HG02571 (cell line): Measurements from ENCODE around the gene ZFPM1.
"Not testable (repeated sequence)": the region's sequence is repeated elsewhere in the genome, so short reads cannot be mapped to it uniquely, and the experiment has no call there.

ENCODE experiments used
- ATAC-seq: cut with Tn5 transposase; IDR thresholded peaks from one replicate; pipeline ENCODE4 v1.9.1; 2021; ENCODE audit warnings: mild to moderate bottlenecking, moderate library complexity; ENCODE audit not compliant: unreplicated experiment

ZFPM1 gene

GRCh38 chr16:88453217-88453531, at the start of gene ZFPM1:
Gene ZFPM1 (plus strand): TSS chr16:88453280. CDS start chr16:88453639, 359 bp downstream.
- ATAC-seq: no peak

- no peak for ATAC-seq
Observed at GRCh38 chr16:88403794-88404581, 49.1 kb upstream of the ZFPM1 start.

- ATAC-seq: no peak
Observed at GRCh38 chr16:88404769-88405168, 48.3 kb upstream of the ZFPM1 start.

- no peak for ATAC-seq
Observed at GRCh38 chr16:88405216-88406060, 47.6 kb upstream of the ZFPM1 start.

- no peak for ATAC-seq
Observed at GRCh38 chr16:88406096-88407041, 46.7 kb upstream of the ZFPM1 start.

GRCh38 chr16:88407042-88407420, 46.0 kb upstream of the ZFPM1 start:
- no peak for ATAC-seq

- ATAC-seq: no peak
Observed at GRCh38 chr16:88407807-88408206, 45.3 kb upstream of the ZFPM1 start.

GRCh38 chr16:88408561-88409142, 44.4 kb upstream of the ZFPM1 start:
- ATAC-seq: no peak

GRCh38 chr16:88409296-88410065, 43.6 kb upstream of the ZFPM1 start:
- ATAC-seq: no peak

- not testable (repeated sequence) for ATAC-seq
Observed at GRCh38 chr16:88410297-88410968, 42.6 kb upstream of the ZFPM1 start.

GRCh38 chr16:88411951-88412576, 41.0 kb upstream of the ZFPM1 start:
- ATAC-seq: no peak

- ATAC-seq: no peak
Observed at GRCh38 chr16:88412766-88413165, 40.3 kb upstream of the ZFPM1 start.

GRCh38 chr16:88413231-88413630, 39.8 kb upstream of the ZFPM1 start:
- no peak for ATAC-seq

- no peak for ATAC-seq
Observed at GRCh38 chr16:88413631-88414030, 39.4 kb upstream of the ZFPM1 start.

- ATAC-seq: no peak
Observed at GRCh38 chr16:88414521-88415380, 38.3 kb upstream of the ZFPM1 start.

- no peak for ATAC-seq
Observed at GRCh38 chr16:88415381-88415705, 37.7 kb upstream of the ZFPM1 start.

- ATAC-seq: no peak
Observed at GRCh38 chr16:88415713-88416323, 37.3 kb upstream of the ZFPM1 start.

- no peak for ATAC-seq
Observed at GRCh38 chr16:88416686-88417085, 36.4 kb upstream of the ZFPM1 start.
